CD4-positive, CD25-positive, alpha-beta regulatory T cell (primary cell): Measurements from ENCODE around the gene TH. TPM values are rescaled to one million over a fixed set of nuclear protein-coding genes. Genes with fewer than 3 reads are reported as not detected.

ENCODE experiments used
- ATAC-seq, 2 donors: fragments of 150-1000 bp; cut with Tn5 transposase; one replicate each; pipeline ENCODE4 v1.10.0; 2021; ENCODE audit warnings: low read depth in 2 of 2, moderate number of reproducible peaks in 2 of 2, moderate library complexity in 1 of 2
- DNase-seq, 3 donors: peaks; one replicate each; pipeline versions ENCODE4 v3.0.0 to v3.0.0-alpha.2; 2012 to 2022; ENCODE audit warnings: mixed read lengths in 1 of 3
- H3K27ac ChIP-seq: one replicate; pipeline ENCODE4 v1.7.0; 2013; ENCODE audit warnings: mild to moderate bottlenecking, low read length; ENCODE audit not compliant: insufficient read depth, poor library complexity, severe bottlenecking
- H3K27me3 ChIP-seq: one replicate; pipeline ENCODE4 v1.7.0; 2013; ENCODE audit warnings: low read length; ENCODE audit not compliant: control insufficient read depth, insufficient read depth
- H3K36me3 ChIP-seq: one replicate; pipeline ENCODE4 v1.7.0; 2013; ENCODE audit warnings: mild to moderate bottlenecking, low read length, moderate library complexity; ENCODE audit not compliant: control insufficient read depth, insufficient read depth
- H3K4me1 ChIP-seq: 2 replicates; pipeline ENCODE4 v1.7.0; 2013; ENCODE audit warnings: mild to moderate bottlenecking, low read length; ENCODE audit not compliant: insufficient read depth, control insufficient read depth, poor library complexity, severe bottlenecking
- H3K4me3 ChIP-seq: one replicate; pipeline ENCODE4 v1.7.0; 2013; ENCODE audit warnings: low read depth, mild to moderate bottlenecking, low read length, moderate library complexity
- H3K9me3 ChIP-seq, 2 experiments: 1 replicate in 1 of 2; 2 replicates in 1 of 2; pipeline ENCODE4 v1.7.0; 2013; ENCODE audit warnings: low read length in 2 of 2, mild to moderate bottlenecking in 1 of 2, moderate library complexity in 1 of 2; ENCODE audit not compliant: control insufficient read depth in 2 of 2
- H3K27ac Mint-ChIP-seq, 3 donors: one replicate each; pipeline ENCODE4 v1.8.0; 2020 to 2022; ENCODE audit warnings: mild to moderate bottlenecking in 3 of 3, mixed read lengths in 3 of 3, moderate library complexity in 2 of 3
- H3K27me3 Mint-ChIP-seq: one replicate; pipeline ENCODE4 v1.8.0; 2022; ENCODE audit warnings: mild to moderate bottlenecking, mixed read lengths
- H3K36me3 Mint-ChIP-seq: one replicate; pipeline ENCODE4 v1.8.0; 2020; ENCODE audit warnings: mixed read lengths
- H3K4me1 Mint-ChIP-seq, 4 donors: one replicate each; pipeline ENCODE4 v1.8.0; 2020 to 2022; ENCODE audit warnings: mixed read lengths in 4 of 4, mild to moderate bottlenecking in 1 of 4
- H3K4me3 Mint-ChIP-seq, 4 donors: one replicate each; pipeline ENCODE4 v1.8.0; 2020 to 2022; ENCODE audit warnings: mild to moderate bottlenecking in 4 of 4, mixed read lengths in 4 of 4, moderate library complexity in 3 of 4
- H3K9me3 Mint-ChIP-seq, 7 donors: one replicate each; pipeline ENCODE4 v1.8.0; 2020 to 2022; ENCODE audit warnings: mixed read lengths in 7 of 7, mild to moderate bottlenecking in 3 of 7, moderate library complexity in 2 of 7
- polyA plus RNA-seq, 4 donors: library from polyadenylated mRNA; unstranded; fragments of 300-500 nt; fragmentation: Illumina TruSeq; gene quantifications; one replicate each; pipeline ENCODE4 v1.2.3, GENCODE V29; 2021
- total RNA-seq: library from RNA; stranded (reverse); gene quantifications from one replicate; pipeline ENCODE4 v1.2.3, GENCODE V29; 2022

Gene TH
- total and polyA plus RNA-seq, 5 donors from 2014 or later = not detected

- Mint-ChIP-seq H3K27me3 (peaks cover 9% of the 10 kb centered on the region), H3K4me3 (no peak overlapping the region), H3K36me3 (no peaks in the 10 kb centered on the region), H3K27ac (no peak overlapping the region), H3K9me3 (no peaks in the 10 kb centered on the region), H3K4me1 (no peaks in the 10 kb centered on the region)
- no peak overlapping the region for H3K27ac ChIP-seq
- H3K4me1 ChIP-seq = no peaks in the 10 kb centered on the region
- H3K36me3 ChIP-seq = no peaks in the 10 kb centered on the region
- ATAC-seq (no peak), DNase-seq (no peak)
- no peaks in the 10 kb centered on the region for H3K9me3 ChIP-seq
- no peak overlapping the region for H3K4me3 ChIP-seq
- no peaks in the 10 kb centered on the region for H3K27me3 ChIP-seq
Measured at GRCh38 chr11:2116680-2117079, 54.9 kb downstream of the TH start.

- Mint-ChIP-seq H3K27ac (no peak overlapping the region), H3K4me3 (no peak overlapping the region), H3K4me1 (no peaks in the 10 kb centered on the region), H3K27me3 (peaks cover 9% of the 10 kb centered on the region), H3K36me3 (no peaks in the 10 kb centered on the region), H3K9me3 (no peaks in the 10 kb centered on the region)
- H3K4me3 ChIP-seq = no peak overlapping the region
- H3K4me1 ChIP-seq = no peaks in the 10 kb centered on the region
- no peaks in the 10 kb centered on the region for H3K36me3 ChIP-seq
- ATAC-seq (no peak), DNase-seq (no peak)
- no peaks in the 10 kb centered on the region for H3K9me3 ChIP-seq
- H3K27ac ChIP-seq = no peak overlapping the region
- no peaks in the 10 kb centered on the region for H3K27me3 ChIP-seq
Measured at GRCh38 chr11:2115308-2115707, 56.3 kb downstream of the TH start.

GRCh38 chr11:2114430-2115241 lies 57.0 kb downstream of the TH start:
- no peaks in the 10 kb centered on the region for H3K9me3 ChIP-seq
- H3K4me1 Mint-ChIP-seq = no peaks in the 10 kb centered on the region
- ATAC-seq (no peak), DNase-seq (no peak)
- no peaks in the 10 kb centered on the region for H3K36me3 ChIP-seq
- no peak overlapping the region for H3K4me3 Mint-ChIP-seq
- no peak overlapping the region for H3K27ac ChIP-seq
- peaks cover 0 to 2% (median 0%) of the 10 kb centered on the region in 7 donors for H3K9me3 Mint-ChIP-seq
- H3K27me3 Mint-ChIP-seq = peaks cover 9% of the 10 kb centered on the region
- no peak overlapping the region for H3K27ac Mint-ChIP-seq
- H3K27me3 ChIP-seq = no peaks in the 10 kb centered on the region
- no peaks in the 10 kb centered on the region for H3K4me1 ChIP-seq
- H3K4me3 ChIP-seq = no peak overlapping the region
- H3K36me3 Mint-ChIP-seq = no peaks in the 10 kb centered on the region

Other genes with a start within 250 kb of the TH start
- gene MRPL23, start 224.5 kb downstream of the TH start, total RNA-seq = 37.5 TPM
- 10 to 100 TPM; 19.8 to 84.1 (median 24.6) TPM for gene MRPL23, start 224.5 kb downstream of the TH start, polyA plus RNA-seq
- 0.25 TPM for gene H19, start 174.0 kb downstream of the TH start, total RNA-seq
- gene H19, start 174.0 kb downstream of the TH start, polyA plus RNA-seq = not detected
- gene IGF2, start 32.4 kb downstream of the TH start, total RNA-seq = 0.07 TPM
- gene IGF2, start 32.4 kb downstream of the TH start, polyA plus RNA-seq = not detected
- not detected for gene INS, start 10.6 kb downstream of the TH start, total RNA-seq
- not detected for gene INS, start 10.6 kb downstream of the TH start, polyA plus RNA-seq
- gene ASCL2, start 98.8 kb upstream of the TH start, total RNA-seq = 0.20 TPM
- gene ASCL2, start 98.8 kb upstream of the TH start, polyA plus RNA-seq = under 1 TPM; 0.13 to 0.47 (median 0.30) TPM
- gene C11orf21, start 130.1 kb upstream of the TH start, total RNA-seq = 41.8 TPM
- 10 to 100 TPM; 11.9 to 16.8 (median 15.1) TPM for gene C11orf21, start 130.1 kb upstream of the TH start, polyA plus RNA-seq
- gene TSPAN32, start 130.2 kb upstream of the TH start, total RNA-seq = 60.0 TPM
- 10 to 100 TPM; 13.8 to 60.7 (median 31.0) TPM for gene TSPAN32, start 130.2 kb upstream of the TH start, polyA plus RNA-seq
- 156 TPM for gene CD81, start 205.5 kb upstream of the TH start, total RNA-seq
- 10 to 100 TPM; 13.2 to 35.4 (median 16.2) TPM for gene CD81, start 205.5 kb upstream of the TH start, polyA plus RNA-seq
- 59.6 TPM for gene TSSC4, start 228.9 kb upstream of the TH start, total RNA-seq
- 10 to 100 TPM; 68.5 to 97.4 (median 76.9) TPM for gene TSSC4, start 228.9 kb upstream of the TH start, polyA plus RNA-seq